Pancreas (tissue), 10 donors: ENCODE measurements around the gene CNPY1. TPM values are rescaled to one million over a fixed set of nuclear protein-coding genes. Genes with fewer than 3 reads are reported as not detected.

Source experiments
- ATAC-seq, 4 donors: fragments of 200-7000 bp; cut with Tn5 transposase; one replicate each; pipeline versions ENCODE4 v1.8.0 to v1.9.1; 2020; ENCODE audit warnings: mild to moderate bottlenecking in 4 of 4, moderate library complexity in 4 of 4
- DNase-seq, 6 donors: peaks; one replicate each; pipeline ENCODE4 v3.0.0-alpha.2; 2020
- FAIRE-seq: peaks from 2 replicates; lab custom pipeline; 2012; peaks lifted over from hg19 to GRCh38; lab: Jason Lieb, UNC
- H3K27ac ChIP-seq, 4 donors: fragments of 200-600 bp; sonication (generic); 1 replicate in 3 of 4; 2 replicates in 1 of 4; pipeline versions ENCODE4 v1.5.0 to v1.8.0; 2020
- H3K27me3 ChIP-seq, 4 donors: fragments of 200-600 bp; one replicate each; pipeline ENCODE4 v1.8.0; 2021
- H3K36me3 ChIP-seq, 3 donors: fragments of 200-600 bp; sonication (generic) in 1 of 3; one replicate each; pipeline versions ENCODE4 v1.5.0 to v1.8.0; 2020 to 2021
- H3K4me1 ChIP-seq, 3 donors: fragments of 200-600 bp; one replicate each; pipeline ENCODE4 v1.8.0; 2021
- H3K4me3 ChIP-seq, 4 donors: fragments of 200-600 bp; sonication (generic) in 2 of 4; one replicate each; pipeline versions ENCODE4 v1.5.0 to v1.8.0; 2020 to 2021
- H3K9me3 ChIP-seq, 4 donors: fragments of 200-600 bp; one replicate each; pipeline ENCODE4 v1.8.0; 2021
- WGBS, 2 donors: extraction: QIAGEN DNeasy Blood & Tissue Kit; methylation state at CpG; one replicate each; pipeline ENCODE4 v1.1.7; 2013; 5-methylcytosine and 5-hydroxymethylcytosine counted together
- intact Hi-C, 3 donors: fragments of 100-400 bp; cut with DNase I; formaldehyde crosslinking; loops; one replicate each; pipeline versions ENCODE4 v1.11.1 to v1.14.2; 2022
- polyA plus RNA-seq, 2 donors: library from polyadenylated mRNA; stranded (reverse); fragments of 200-250 nt; gene quantifications; one replicate each; pipeline ENCODE4 v1.2.3, GENCODE V29; 2013
- total RNA-seq, 6 donors: library from RNA; stranded (reverse); fragmentation: NEBNext Ultra II Directional in 4 of 6; extraction: Animal tissue kit (Norgen Biotek cat#: 25700) in 4 of 6; gene quantifications; one replicate each; pipeline versions ENCODE4 v1.2.1 to v1.2.4, GENCODE V29; 2021 to 2023
- TF ChIP-seq, protein P1 (sequence below), 4 donors: fragments of 200-600 bp; sonication (generic) in 3 of 4; IDR thresholded peaks; one replicate each; pipeline versions ENCODE4 v1.5.0 to v1.8.0; 2021; ENCODE audit warnings: antibody characterized with exemption in 4 of 4
- donor health status: healthy with polysubstance abuse.
- donor health status: DM: no; HTN: no; CAD: no; lungs with moderate emphysema.
- donor health status: DM: no; HTN: no; CAD: no.
- donor health status: control.
- donor health status: control.
- donor health status: Bipolar disorder and iron deficiency.
- donor health status: DM: yes; HTN: yes; CAD: no.
- donor health status: DM: no; HTN: no; CAD: no.
- donor health status: DM: no; HTN: no; CAD: no.
- donor health status: DM: yes; HTN: yes; CAD: no.

CNPY1 gene
- total and polyA plus RNA-seq, 8 donors = not detected

DNA sequence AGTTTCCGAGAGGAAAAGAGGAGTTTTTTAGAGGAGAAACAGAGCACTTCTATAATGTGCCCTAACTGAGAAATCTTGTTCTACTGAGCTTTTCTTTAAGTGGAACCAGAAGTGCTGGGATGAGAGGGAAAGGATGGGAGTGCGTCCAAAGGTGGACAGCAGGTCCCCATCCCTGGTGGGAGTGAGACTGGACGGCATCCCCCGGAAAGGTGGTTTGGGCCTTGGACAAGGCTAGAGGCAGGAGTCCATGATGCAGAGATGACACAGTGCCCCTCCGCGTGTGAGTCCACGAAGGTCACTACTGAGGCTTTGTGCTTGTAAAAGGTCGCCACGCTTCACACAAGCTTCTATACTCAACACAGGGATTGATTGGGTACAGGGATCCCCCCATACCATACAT is 94.5 kb downstream of the CNPY1 start:
- Histone ChIP-seq H3K9me3 (no peaks in the 10 kb centered on the region), H3K36me3 (no peaks in the 10 kb centered on the region), H3K4me3 (no peak overlapping the region), H3K4me1 (peaks cover 0 to 11% (median 0%) of the 10 kb centered on the region in 3 donors), H3K27me3 (peaks cover 7 to 86% (median 25%) of the 10 kb centered on the region in 4 donors), H3K27ac (no peak overlapping the region)
- intact Hi-C loops = no loop called here
- TF ChIP-seq, protein P1, sequence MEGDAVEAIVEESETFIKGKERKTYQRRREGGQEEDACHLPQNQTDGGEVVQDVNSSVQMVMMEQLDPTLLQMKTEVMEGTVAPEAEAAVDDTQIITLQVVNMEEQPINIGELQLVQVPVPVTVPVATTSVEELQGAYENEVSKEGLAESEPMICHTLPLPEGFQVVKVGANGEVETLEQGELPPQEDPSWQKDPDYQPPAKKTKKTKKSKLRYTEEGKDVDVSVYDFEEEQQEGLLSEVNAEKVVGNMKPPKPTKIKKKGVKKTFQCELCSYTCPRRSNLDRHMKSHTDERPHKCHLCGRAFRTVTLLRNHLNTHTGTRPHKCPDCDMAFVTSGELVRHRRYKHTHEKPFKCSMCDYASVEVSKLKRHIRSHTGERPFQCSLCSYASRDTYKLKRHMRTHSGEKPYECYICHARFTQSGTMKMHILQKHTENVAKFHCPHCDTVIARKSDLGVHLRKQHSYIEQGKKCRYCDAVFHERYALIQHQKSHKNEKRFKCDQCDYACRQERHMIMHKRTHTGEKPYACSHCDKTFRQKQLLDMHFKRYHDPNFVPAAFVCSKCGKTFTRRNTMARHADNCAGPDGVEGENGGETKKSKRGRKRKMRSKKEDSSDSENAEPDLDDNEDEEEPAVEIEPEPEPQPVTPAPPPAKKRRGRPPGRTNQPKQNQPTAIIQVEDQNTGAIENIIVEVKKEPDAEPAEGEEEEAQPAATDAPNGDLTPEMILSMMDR (IDR thresholded peaks at IDR 0.05) = no peak
- FAIRE-seq = no peak
- peak in 1 of 6 donors; percentile 21 for DNase-seq
- no peak for ATAC-seq
- WGBS, 2 donors = 10 to 11% methylated on average over 9 of the region's 9 CpGs

Other genes starting within 250 kb of the CNPY1 start
- 10 to 100 TPM; 24.9 to 59.2 (median 50.3) TPM for gene INSIG1, start 248.7 kb downstream of the CNPY1 start, total RNA-seq
- gene INSIG1, start 248.7 kb downstream of the CNPY1 start, polyA plus RNA-seq = 10 to 100 TPM; 13.0 to 23.8 TPM
- not detected for gene EN2, start 88.4 kb downstream of the CNPY1 start, total RNA-seq
- gene EN2, start 88.4 kb downstream of the CNPY1 start, polyA plus RNA-seq = not detected
- gene RBM33, start 98.1 kb upstream of the CNPY1 start, total RNA-seq = 10 to 100 TPM; 31.3 to 40.1 (median 33.7) TPM
- gene RBM33, start 98.1 kb upstream of the CNPY1 start, polyA plus RNA-seq = 10 to 100 TPM; 14.6 to 32.4 TPM